ENCODE data around the gene METAP2.

Gene METAP2

DNA sequence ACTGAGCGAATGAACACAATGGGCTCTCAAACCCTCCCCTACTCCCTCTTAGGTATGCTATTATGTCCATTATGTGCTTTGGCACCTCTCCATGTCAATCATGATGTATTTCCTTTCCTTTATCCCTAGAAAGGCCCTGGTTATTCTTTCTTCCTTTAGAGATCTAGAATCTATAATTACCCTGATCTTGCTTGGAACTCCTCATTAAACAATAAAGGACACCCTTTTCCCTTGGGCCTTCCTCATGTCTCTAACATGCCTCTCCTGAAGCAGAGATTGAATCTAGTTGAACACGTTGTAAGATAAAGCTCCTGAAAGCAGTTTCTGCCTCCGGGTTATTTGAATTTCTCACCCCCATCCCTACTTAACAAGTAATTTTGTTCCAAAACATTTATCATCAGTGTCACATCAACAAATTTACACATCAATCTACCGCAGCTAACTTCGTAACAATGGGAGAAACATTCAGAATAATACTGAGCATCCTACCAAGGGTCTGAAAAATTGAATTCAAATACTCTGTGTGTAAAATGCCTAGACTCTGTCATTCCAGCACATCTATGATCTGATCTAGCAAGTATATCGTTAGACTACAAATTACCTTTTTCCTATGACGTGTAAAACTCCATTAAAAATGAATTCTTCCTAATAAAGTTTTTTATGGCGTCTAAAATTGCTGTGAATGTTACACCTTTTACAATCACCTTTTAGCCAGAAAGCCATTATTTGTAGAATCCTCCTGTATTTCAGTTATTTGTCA is 72.0 kb downstream of the METAP2 start:
- Histone ChIP-seq H3K4me1 (ENCODE audit: insufficient read depth, poor library complexity, severe bottlenecking) (no peaks in the 10 kb centered on the region), H3K27me3 (ENCODE audit: insufficient read depth, poor library complexity, severe bottlenecking) (peaks cover 12% of the 10 kb centered on the region), H3K27ac (ENCODE audit: poor library complexity, severe bottlenecking) (no peak overlapping the region), H3K36me3 (ENCODE audit: low read depth) (no peaks in the 10 kb centered on the region), H3K9me3 (ENCODE audit: severe bottlenecking) (peaks cover 8% of the 10 kb centered on the region), H3K4me3 (ENCODE audit: severe bottlenecking) (no peak overlapping the region)
- no peak for ATAC-seq (ENCODE audit: low read depth)
- TF ChIP-seq, protein P1, sequence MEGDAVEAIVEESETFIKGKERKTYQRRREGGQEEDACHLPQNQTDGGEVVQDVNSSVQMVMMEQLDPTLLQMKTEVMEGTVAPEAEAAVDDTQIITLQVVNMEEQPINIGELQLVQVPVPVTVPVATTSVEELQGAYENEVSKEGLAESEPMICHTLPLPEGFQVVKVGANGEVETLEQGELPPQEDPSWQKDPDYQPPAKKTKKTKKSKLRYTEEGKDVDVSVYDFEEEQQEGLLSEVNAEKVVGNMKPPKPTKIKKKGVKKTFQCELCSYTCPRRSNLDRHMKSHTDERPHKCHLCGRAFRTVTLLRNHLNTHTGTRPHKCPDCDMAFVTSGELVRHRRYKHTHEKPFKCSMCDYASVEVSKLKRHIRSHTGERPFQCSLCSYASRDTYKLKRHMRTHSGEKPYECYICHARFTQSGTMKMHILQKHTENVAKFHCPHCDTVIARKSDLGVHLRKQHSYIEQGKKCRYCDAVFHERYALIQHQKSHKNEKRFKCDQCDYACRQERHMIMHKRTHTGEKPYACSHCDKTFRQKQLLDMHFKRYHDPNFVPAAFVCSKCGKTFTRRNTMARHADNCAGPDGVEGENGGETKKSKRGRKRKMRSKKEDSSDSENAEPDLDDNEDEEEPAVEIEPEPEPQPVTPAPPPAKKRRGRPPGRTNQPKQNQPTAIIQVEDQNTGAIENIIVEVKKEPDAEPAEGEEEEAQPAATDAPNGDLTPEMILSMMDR (IDR thresholded peaks at IDR 0.05; ENCODE audit: poor library complexity, severe bottlenecking): no peak
- no peak for DNase-seq (ENCODE audit: low spot score)

DNA sequence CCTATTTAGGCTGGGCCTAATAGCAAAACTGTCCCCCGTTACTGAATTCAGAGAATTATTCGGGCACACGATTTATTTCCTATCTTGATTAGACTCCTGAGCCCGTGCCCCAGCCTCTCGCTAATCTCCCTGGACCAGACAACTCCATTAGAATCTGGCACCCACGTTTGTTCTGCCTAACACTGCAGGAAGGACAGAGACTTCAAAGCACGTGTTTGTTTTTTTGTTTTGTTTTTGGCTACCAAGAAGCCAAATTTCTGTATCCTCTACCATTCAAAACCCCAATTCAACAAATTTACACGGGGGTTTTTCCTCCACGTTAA is 72.5 kb downstream of the METAP2 start:
- TF ChIP-seq, protein P1 (IDR thresholded peaks at IDR 0.05; ENCODE audit: poor library complexity, severe bottlenecking): no peak
- H3K36me3 ChIP-seq (ENCODE audit: low read depth): no peaks in the 10 kb centered on the region
- DNase-seq (ENCODE audit: low spot score): no peak
- H3K27ac ChIP-seq (ENCODE audit: poor library complexity, severe bottlenecking): no peak overlapping the region
- H3K9me3 ChIP-seq (ENCODE audit: severe bottlenecking): peaks cover 8% of the 10 kb centered on the region
- H3K4me1 ChIP-seq (ENCODE audit: insufficient read depth, poor library complexity, severe bottlenecking): no peaks in the 10 kb centered on the region
- ATAC-seq (ENCODE audit: low read depth): no peak
- H3K4me3 ChIP-seq (ENCODE audit: severe bottlenecking): no peak overlapping the region
- peaks cover 12% of the 10 kb centered on the region for H3K27me3 ChIP-seq (ENCODE audit: insufficient read depth, poor library complexity, severe bottlenecking)

DNA sequence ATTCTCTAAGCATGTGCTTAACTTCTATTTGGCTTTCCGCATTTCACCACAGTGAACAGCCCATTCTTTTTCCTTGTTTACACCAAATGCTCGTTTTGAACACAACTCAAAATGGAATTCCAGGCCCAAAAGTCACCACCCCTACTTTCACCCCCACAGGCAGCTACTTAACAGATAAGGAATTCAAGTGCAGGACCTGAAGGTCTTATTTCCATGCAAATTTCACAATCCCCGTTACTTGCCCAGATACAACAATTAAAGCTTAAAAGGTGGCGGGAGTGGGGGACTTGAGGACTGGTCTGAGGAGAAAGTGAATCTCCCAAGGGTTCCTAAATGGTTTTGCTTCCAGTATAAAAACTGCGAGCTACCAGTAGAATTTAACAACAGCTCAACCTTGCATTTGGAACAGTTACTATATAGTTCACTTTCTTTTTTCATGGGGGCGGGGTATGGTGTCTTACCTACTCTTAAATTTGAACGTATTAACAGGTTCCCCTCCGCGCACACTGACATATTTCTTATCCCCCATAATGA is 73.6 kb downstream of the METAP2 start:
- peaks cover 12% of the 10 kb centered on the region for H3K27me3 ChIP-seq (ENCODE audit: insufficient read depth, poor library complexity, severe bottlenecking)
- TF ChIP-seq, protein P1 (IDR thresholded peaks at IDR 0.05; ENCODE audit: poor library complexity, severe bottlenecking): no peak
- ATAC-seq (ENCODE audit: low read depth) (0 out of 3 replicates have a peak, but pooled peaks have one; percentile 14), DNase-seq (ENCODE audit: low spot score) (no peak)
- H3K36me3 ChIP-seq (ENCODE audit: low read depth): no peaks in the 10 kb centered on the region
- H3K9me3 ChIP-seq (ENCODE audit: severe bottlenecking): peaks cover 8% of the 10 kb centered on the region
- no peaks in the 10 kb centered on the region for H3K4me1 ChIP-seq (ENCODE audit: insufficient read depth, poor library complexity, severe bottlenecking)
- no peak overlapping the region for H3K4me3 ChIP-seq (ENCODE audit: severe bottlenecking)
- H3K27ac ChIP-seq (ENCODE audit: poor library complexity, severe bottlenecking): no peak overlapping the region

DNA sequence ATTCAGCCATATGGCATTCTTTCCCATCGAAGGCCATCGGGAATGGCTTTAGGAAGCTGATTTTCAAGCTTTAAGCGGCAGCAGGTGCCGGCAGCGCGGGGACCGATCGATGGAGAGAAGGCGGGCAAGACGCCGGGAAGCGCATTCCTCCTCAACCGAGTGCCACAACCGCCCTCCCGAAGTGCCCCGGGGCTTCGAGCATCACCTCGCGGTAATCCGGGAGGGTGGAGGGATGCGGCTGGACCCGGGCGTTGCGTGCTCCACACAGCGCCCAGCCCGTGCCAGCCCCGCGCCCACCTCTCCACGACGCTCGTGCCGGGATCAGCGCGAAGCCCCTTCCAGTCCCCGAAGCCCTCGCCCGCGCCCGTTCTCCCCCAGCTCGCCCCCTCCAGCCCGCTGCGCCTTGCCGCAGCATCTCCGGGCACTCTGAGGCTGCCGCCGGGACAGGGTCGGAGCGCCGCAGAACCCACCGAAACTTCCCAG is 74.1 kb downstream of the METAP2 start:
- DNase-seq (ENCODE audit: low spot score) (peak; percentile 59), ATAC-seq (ENCODE audit: low read depth) (peak; percentile 27; the same call in 1 of the 3 replicates)
- no peak overlapping the region for H3K27ac ChIP-seq (ENCODE audit: poor library complexity, severe bottlenecking)
- H3K9me3 ChIP-seq (ENCODE audit: severe bottlenecking): peaks cover 8% of the 10 kb centered on the region
- H3K36me3 ChIP-seq (ENCODE audit: low read depth): no peaks in the 10 kb centered on the region
- peaks cover 12% of the 10 kb centered on the region for H3K27me3 ChIP-seq (ENCODE audit: insufficient read depth, poor library complexity, severe bottlenecking)
- TF ChIP-seq, protein P1 (IDR thresholded peaks at IDR 0.05; ENCODE audit: poor library complexity, severe bottlenecking): no peak
- no peaks in the 10 kb centered on the region for H3K4me1 ChIP-seq (ENCODE audit: insufficient read depth, poor library complexity, severe bottlenecking)
- peak overlapping the region; percentile 34 for H3K4me3 ChIP-seq (ENCODE audit: severe bottlenecking)

Measured in RWPE2 (cell line).